K562 (cell line): Measurements from ENCODE around the gene LRP1-AS. TPM values are rescaled to one million over a fixed set of nuclear protein-coding genes. Genes with fewer than 3 reads are reported as not detected.

Experiments
- ATAC-seq: fragments of 200-7000 bp; cut with Tn5 transposase; 3 replicates; pipeline ENCODE4 v1.9.1; 2020; ENCODE audit warnings: moderate library complexity
- BruUV-seq: library from RNA; stranded (reverse); fragments of 400-500 nt; replicated peaks from 2 replicates; lab custom pipeline; 2021; lab: Mats Ljungman, UMichigan
- CTCF ChIA-PET: fragments of 300-600 bp; formaldehyde crosslinking; extraction: SDS; loops from one replicate; lab custom pipeline; 2021; ENCODE audit warnings: low intra/inter-chr PET ratio; lab: Yijun Ruan, JAX
- POLR2A ChIA-PET: fragments of 300-600, 350-650 bp; sonication (Branson Sonifier 250); formaldehyde crosslinking; extraction: SDS; loops from one replicate; lab custom pipeline; 2021; ENCODE audit warnings: antibody characterized with exemption, inconsistent platforms; lab: Yijun Ruan, JAX
- DNase-seq, 4 experiments: peaks; one replicate each; pipeline versions ENCODE4 v3.0.0 to v3.0.0-alpha.2; 2011 to 2018; ENCODE audit warnings: low spot score in 3 of 4, mixed read lengths in 3 of 4; ENCODE audit errors: extremely low read depth in 1 of 4
- FAIRE-seq: peaks from 2 replicates; lab custom pipeline; 2011; peaks lifted over from hg19 to GRCh38; lab: Jason Lieb, UNC
- H2AFZ ChIP-seq: 2 replicates; pipeline ENCODE4 v1.6.0; 2011; ENCODE audit warnings: low read depth, low read length, control low read depth, inconsistent platforms
- H3K27ac ChIP-seq: fragments of 200-600 bp; 3 replicates; pipeline ENCODE4 v1.8.0; 2011; ENCODE audit warnings: low read depth, mild to moderate bottlenecking, control low read depth, inconsistent platforms, low read length, moderate library complexity, mixed read lengths; ENCODE audit errors: extremely low read depth
- H3K27me3 ChIP-seq, 2 experiments: fragments of 300-600 bp in 1 of 2; 2 replicates in 1 of 2; 3 replicates in 1 of 2; pipeline versions ENCODE4 v1.6.0 to v1.8.0; 2011; ENCODE audit warnings: inconsistent platforms in 2 of 2, low read length in 2 of 2, mild to moderate bottlenecking in 1 of 2, mixed read lengths in 1 of 2, moderate library complexity in 1 of 2; ENCODE audit not compliant: control insufficient read depth in 2 of 2, insufficient read depth in 2 of 2
- H3K36me3 ChIP-seq: fragments of 300-600 bp; 3 replicates; pipeline ENCODE4 v1.8.0; 2011; ENCODE audit warnings: mild to moderate bottlenecking, low read length, inconsistent platforms; ENCODE audit not compliant: control insufficient read depth, insufficient read depth
- H3K4me1 ChIP-seq, 2 experiments: fragments of 200-600 bp in 1 of 2; replicated peaks in 1 of 2; 2 replicates in 1 of 2; 3 replicates in 1 of 2; pipeline versions ENCODE4 v1.5.1 to v1.8.0; 2011; ENCODE audit warnings: inconsistent platforms in 2 of 2, low read length in 2 of 2, mild to moderate bottlenecking in 1 of 2, mixed read lengths in 1 of 2, moderate library complexity in 1 of 2; ENCODE audit not compliant: control insufficient read depth in 2 of 2, insufficient read depth in 2 of 2
- H3K4me2 ChIP-seq: 2 replicates; pipeline ENCODE4 v1.6.1; 2011; ENCODE audit warnings: low read length, control low read depth, inconsistent platforms, mixed read lengths; ENCODE audit not compliant: insufficient read depth
- H3K4me3 ChIP-seq: fragments of 200-600 bp; sonication (generic), shearing (Covaris generic); 2 replicates; pipeline ENCODE4 v1.5.1; 2016; ENCODE audit warnings: control low read depth, inconsistent platforms
- H3K79me2 ChIP-seq: fragments of 200-600 bp; 3 replicates; pipeline ENCODE4 v1.8.0; 2011; ENCODE audit warnings: low read length, inconsistent platforms; ENCODE audit not compliant: control insufficient read depth, insufficient read depth
- H3K9ac ChIP-seq, 2 experiments: 2 replicates each; pipeline versions ENCODE4 v1.6.0 to v1.6.1; 2011; ENCODE audit warnings: low read depth in 2 of 2, low read length in 2 of 2, control low read depth in 1 of 2, inconsistent platforms in 1 of 2, mild to moderate bottlenecking in 1 of 2, mixed read lengths in 1 of 2; ENCODE audit not compliant: insufficient read depth in 1 of 2
- H3K9me1 ChIP-seq: one replicate; pipeline ENCODE4 v1.6.0; 2011; ENCODE audit warnings: inconsistent platforms, mild to moderate bottlenecking, low read length, moderate library complexity; ENCODE audit not compliant: control insufficient read depth, insufficient read depth
- H3K9me3 ChIP-seq: replicated peaks from 2 replicates; pipeline ENCODE4 v1.5.1; 2011; ENCODE audit warnings: low read depth, low read length, inconsistent platforms; ENCODE audit not compliant: control insufficient read depth, insufficient read depth
- H4K20me1 ChIP-seq: replicated peaks from 2 replicates; pipeline ENCODE4 v1.6.1; 2011; ENCODE audit warnings: low read length, inconsistent platforms, mixed read lengths; ENCODE audit not compliant: control insufficient read depth, insufficient read depth
- FUS ChIP-seq: fragments of 200-400 bp; formaldehyde crosslinking; optimal IDR thresholded peaks from 2 replicates; pipeline ENCODE3; 2017; ENCODE audit warnings: low read depth, low read length
- NFIC ChIP-seq: fragments of 450-650 bp; IDR thresholded peaks from 2 replicates; pipeline ENCODE4 v1.6.1; 2017; ENCODE audit warnings: mild to moderate bottlenecking, inconsistent platforms
- WGBS: fragments of 100-300 bp; shearing (Covaris generic); methylation state at CpG from one replicate; pipeline ENCODE4 v1.1.6; 2016; ENCODE audit warnings: low coverage, mixed read lengths; ENCODE audit not compliant: insufficient coverage; ENCODE audit errors: missing lambda C conversion rate; 5-methylcytosine and 5-hydroxymethylcytosine counted together
- in situ Hi-C: fragments of 300-500 bp; cut with MboI; formaldehyde crosslinking; loops from 4 replicates; pipeline ENCODE4 v1.15.0; 2018; ENCODE audit warnings: inconsistent platforms, mixed read lengths
- intact Hi-C: fragments of 100-400 bp; cut with micrococcal nuclease; formaldehyde crosslinking; loops from 2 replicates; pipeline ENCODE4 v1.14.2; 2022
- polyA plus RNA-seq, 8 experiments: library from polyadenylated mRNA; depleted of rRNA in 4 of 8; stranded (reverse) in 5 of 8; unstranded in 3 of 8; fragments of >200 nt; fragmentation: Nextera tagmentation in 2 of 8; fragmentation: Illumina TruSeq in 1 of 8; extraction: Ambion mirVana in 2 of 8; extraction: Trizol in 1 of 8; gene quantifications; 2 replicates each; pipeline versions ENCODE4 v1.2.1 to v1.2.3, GENCODE V29; 2011 to 2014; ENCODE audit warnings: inconsistent platforms in 1 of 8, missing spikeins in 1 of 8
- total RNA-seq, 7 experiments: library from RNA; depleted of rRNA in 6 of 7; stranded (reverse); fragments of >200 nt in 6 of 7; fragmentation: Illumina TruSeq in 2 of 7; extraction: Trizol in 2 of 7; gene quantifications; 2 replicates each; pipeline versions ENCODE4 v1.2.1 to v1.2.3, GENCODE V29; 2011 to 2021; ENCODE audit warnings: low replicate concordance in 1 of 7
- TF ChIP-seq, protein P1 (sequence below): fragments of 450-650 bp; formaldehyde crosslinking; IDR thresholded peaks from 2 replicates; pipeline ENCODE4 v1.4.0; 2020; ENCODE audit warnings: mild to moderate bottlenecking, moderate library complexity

Gene LRP1-AS
- total and polyA plus RNA-seq, 9 of the 15 experiments (the other 6 are each of a cell fraction or from before 2014, with no cell fraction given), result not detected

DNA sequence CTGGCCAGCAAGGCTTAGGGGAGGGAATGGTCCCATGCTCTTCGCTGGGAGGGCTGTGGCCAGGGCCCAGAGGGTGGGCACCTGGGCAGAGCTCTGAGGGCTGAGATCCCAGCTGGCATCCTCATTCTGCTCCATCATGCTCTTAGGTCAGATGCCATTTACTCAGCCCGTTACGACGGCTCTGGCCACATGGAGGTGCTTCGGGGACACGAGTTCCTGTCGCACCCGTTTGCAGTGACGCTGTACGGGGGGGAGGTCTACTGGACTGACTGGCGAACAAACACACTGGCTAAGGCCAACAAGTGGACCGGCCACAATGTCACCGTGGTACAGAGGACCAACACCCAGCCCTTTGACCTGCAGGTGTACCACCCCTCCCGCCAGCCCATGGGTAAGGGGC lies 30.8 kb upstream of the LRP1-AS start (continued):
- TF ChIP-seq, protein P1, sequence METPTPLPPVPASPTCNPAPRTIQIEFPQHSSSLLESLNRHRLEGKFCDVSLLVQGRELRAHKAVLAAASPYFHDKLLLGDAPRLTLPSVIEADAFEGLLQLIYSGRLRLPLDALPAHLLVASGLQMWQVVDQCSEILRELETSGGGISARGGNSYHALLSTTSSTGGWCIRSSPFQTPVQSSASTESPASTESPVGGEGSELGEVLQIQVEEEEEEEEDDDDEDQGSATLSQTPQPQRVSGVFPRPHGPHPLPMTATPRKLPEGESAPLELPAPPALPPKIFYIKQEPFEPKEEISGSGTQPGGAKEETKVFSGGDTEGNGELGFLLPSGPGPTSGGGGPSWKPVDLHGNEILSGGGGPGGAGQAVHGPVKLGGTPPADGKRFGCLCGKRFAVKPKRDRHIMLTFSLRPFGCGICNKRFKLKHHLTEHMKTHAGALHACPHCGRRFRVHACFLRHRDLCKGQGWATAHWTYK (CRISPR knock-in tag), result no peak

DNA sequence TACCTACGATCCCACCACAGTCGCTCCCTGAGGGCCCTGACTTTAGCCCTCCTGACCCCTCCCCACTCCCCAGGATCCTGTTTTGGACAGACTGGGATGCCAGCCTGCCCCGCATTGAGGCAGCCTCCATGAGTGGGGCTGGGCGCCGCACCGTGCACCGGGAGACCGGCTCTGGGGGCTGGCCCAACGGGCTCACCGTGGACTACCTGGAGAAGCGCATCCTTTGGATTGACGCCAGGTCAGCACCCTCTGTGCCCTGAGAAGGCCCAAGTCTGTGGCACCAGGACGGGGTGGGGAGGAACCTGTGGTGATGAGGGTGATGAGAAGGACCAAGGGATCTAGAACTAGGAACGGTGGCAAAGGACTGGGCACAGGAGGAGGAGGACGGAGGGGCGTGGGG lies 29.9 kb upstream of the LRP1-AS start:
- Histone ChIP-seq H3K4me1 (peaks cover 12 to 59% of the 10 kb centered on the region in 2 experiments; a peak in 4 of 5 replicates), H4K20me1 (peaks cover 11% of the 10 kb centered on the region), H2AFZ (no peak overlapping the region), H3K9me1 (no peaks in the 10 kb centered on the region), H3K27me3 (peaks cover 18 to 62% of the 10 kb centered on the region in 2 experiments; a peak in 4 of 5 replicates), H3K27ac (no peak overlapping the region), H3K4me2 (no peak overlapping the region), H3K79me2 (no peaks in the 10 kb centered on the region), H3K36me3 (no peaks in the 10 kb centered on the region), H3K4me3 (no peak overlapping the region), H3K9me3 (no peaks in the 10 kb centered on the region), H3K9ac (0 out of 4 replicates have a peak overlapping the region, but pooled peaks of 1 of the 2 experiments have one; percentile 6)
- POLR2A ChIA-PET, result interaction anchor here (1.4 kb wide), 1 partner anchor 20 kb away, joined by 4 read pairs; no protein-coding TSS in a partner anchor
- intact Hi-C loops, result no loop called here
- FAIRE-seq (no peak), ATAC-seq (no peak), DNase-seq (no peak)
- CTCF ChIA-PET, result no interaction called here
- 24% methylated on average over 16 of the region's 16 CpGs for WGBS
- in situ Hi-C loops, result loop anchor here (5.0 kb wide), 3 partner anchors 55 to 160 kb away; partner anchors contain the start of gene TAC3
- TF ChIP-seq FUS (no peak), NFIC (peak; percentile 53)
- BruUV-seq, result no TSS peak
